Measurements from ENCODE around the gene LSS. TPM values are rescaled to one million over a fixed set of nuclear protein-coding genes. Genes with fewer than 3 reads are reported as not detected.

The LSS gene
- total RNA-seq (2014; rRNA removed; shearing (Covaris generic)) (216 and 237 TPM in 2 replicates), polyA plus RNA-seq (2016; fragmentation: Nextera tagmentation; extraction: Ambion mirVana) (49.3 and 55.0 TPM in 2 replicates)
- long read RNA-seq, full-length matches to known transcripts: 1 of 3 reads
- long read RNA-seq, partial matches to known transcripts: 0 of 3 reads
- long read RNA-seq, other reads (novel, unspliced or antisense): 2 of 3 reads

DNA sequence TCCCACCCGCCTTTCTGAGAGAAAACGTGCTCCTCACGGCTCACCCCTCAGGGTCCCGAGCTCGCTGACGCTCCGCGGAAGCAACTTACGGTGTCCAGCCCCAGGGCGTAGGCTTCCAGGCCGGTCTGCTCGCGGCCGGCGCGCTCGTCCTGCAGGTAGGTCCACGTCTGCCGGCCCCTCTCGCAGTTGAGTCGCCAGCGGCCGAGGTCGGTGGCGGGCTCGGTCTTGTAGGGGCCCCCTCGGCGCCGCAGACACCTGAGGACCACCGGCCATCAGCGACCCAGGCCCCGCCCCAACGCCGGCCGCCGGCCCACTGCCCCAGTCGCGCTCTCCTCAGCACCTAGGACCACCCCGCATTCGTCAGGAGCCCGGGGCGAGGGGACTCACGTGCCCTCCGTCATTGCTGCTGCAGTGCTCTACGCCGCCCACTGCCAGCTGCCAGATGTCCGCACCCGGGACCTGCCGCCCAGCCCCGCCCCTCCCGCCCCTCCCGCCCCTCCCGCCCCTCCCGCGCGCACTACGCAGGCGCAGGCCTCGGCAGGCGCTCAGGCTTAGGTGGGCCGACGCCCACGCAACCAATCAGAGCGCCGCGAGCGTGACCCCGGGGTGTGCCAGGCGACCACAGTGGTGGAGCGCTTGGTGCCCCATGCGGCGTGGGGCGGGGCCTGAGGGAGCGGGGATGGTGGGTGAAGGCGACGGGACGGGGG lies at the start of gene LSS:
Gene LSS (minus strand): TSS at position 430 of the 707 bp plus-strand sequence. CDS start 29 bp downstream, at position 401.
- Mint-ChIP-seq H3K27me3 (ENCODE audit: insufficient read depth, low read depth, poor library complexity) (peaks cover 7% of the 10 kb centered on the region), H3K4me1 (peaks cover 23% of the 10 kb centered on the region), H3K9me3 (peaks cover 58% of the 10 kb centered on the region), H3K27ac (peak within 1 kb of the TSS; percentile 97), H3K36me3 (ENCODE audit: low read depth) (peaks cover 72% of the 10 kb centered on the region), H3K4me3 (peak within 1 kb of the TSS; percentile 85)
- peak; percentile 98 for DNase-seq (ENCODE audit: low spot score)
- H3K9me2 ChIP-seq (ENCODE audit: insufficient read depth): peaks cover 8% of the 10 kb centered on the region; the same call in 1 of the 2 replicates
- H3K4me1 ChIP-seq (ENCODE audit: insufficient read depth): peaks cover 20% of the 10 kb centered on the region
- H3K36me3 ChIP-seq (ENCODE audit: insufficient read depth): peaks cover 33% of the 10 kb centered on the region
- H3K4me3 ChIP-seq: peak within 1 kb of the TSS; percentile 98
- TF ChIP-seq NANOG (IDR thresholded peaks at IDR 0.05; ENCODE audit: borderline replicate concordance) (no peak), CREB1 (CRISPR knock-in tag; IDR thresholded peaks at IDR 0.05; ENCODE audit: low read depth) (peak; percentile 53; the same call in 1 of the 2 replicates), POLR2AphosphoS5 (IDR thresholded peaks at IDR 0.05; ENCODE audit: low read depth) (peak; percentile 73)
- TF ChIP-seq, protein P1, sequence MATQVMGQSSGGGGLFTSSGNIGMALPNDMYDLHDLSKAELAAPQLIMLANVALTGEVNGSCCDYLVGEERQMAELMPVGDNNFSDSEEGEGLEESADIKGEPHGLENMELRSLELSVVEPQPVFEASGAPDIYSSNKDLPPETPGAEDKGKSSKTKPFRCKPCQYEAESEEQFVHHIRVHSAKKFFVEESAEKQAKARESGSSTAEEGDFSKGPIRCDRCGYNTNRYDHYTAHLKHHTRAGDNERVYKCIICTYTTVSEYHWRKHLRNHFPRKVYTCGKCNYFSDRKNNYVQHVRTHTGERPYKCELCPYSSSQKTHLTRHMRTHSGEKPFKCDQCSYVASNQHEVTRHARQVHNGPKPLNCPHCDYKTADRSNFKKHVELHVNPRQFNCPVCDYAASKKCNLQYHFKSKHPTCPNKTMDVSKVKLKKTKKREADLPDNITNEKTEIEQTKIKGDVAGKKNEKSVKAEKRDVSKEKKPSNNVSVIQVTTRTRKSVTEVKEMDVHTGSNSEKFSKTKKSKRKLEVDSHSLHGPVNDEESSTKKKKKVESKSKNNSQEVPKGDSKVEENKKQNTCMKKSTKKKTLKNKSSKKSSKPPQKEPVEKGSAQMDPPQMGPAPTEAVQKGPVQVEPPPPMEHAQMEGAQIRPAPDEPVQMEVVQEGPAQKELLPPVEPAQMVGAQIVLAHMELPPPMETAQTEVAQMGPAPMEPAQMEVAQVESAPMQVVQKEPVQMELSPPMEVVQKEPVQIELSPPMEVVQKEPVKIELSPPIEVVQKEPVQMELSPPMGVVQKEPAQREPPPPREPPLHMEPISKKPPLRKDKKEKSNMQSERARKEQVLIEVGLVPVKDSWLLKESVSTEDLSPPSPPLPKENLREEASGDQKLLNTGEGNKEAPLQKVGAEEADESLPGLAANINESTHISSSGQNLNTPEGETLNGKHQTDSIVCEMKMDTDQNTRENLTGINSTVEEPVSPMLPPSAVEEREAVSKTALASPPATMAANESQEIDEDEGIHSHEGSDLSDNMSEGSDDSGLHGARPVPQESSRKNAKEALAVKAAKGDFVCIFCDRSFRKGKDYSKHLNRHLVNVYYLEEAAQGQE (IDR thresholded peaks at IDR 0.05; ENCODE audit: unreplicated experiment): peak; percentile 7
- peaks cover 13% of the 10 kb centered on the region; the same call in 1 of the 2 replicates for H3F3A ChIP-seq (replicated peaks; ENCODE audit: low read depth)
- ATAC-seq: peak; percentile 85
- peak within 1 kb of the TSS; percentile 79; the same call in 1 of the 2 replicates for H3K27ac ChIP-seq (ENCODE audit: low read depth)
- peaks cover 87% of the 10 kb centered on the region for H3K79me2 ChIP-seq (replicated peaks; ENCODE audit: insufficient read depth)
- peaks cover 26% of the 10 kb centered on the region for H4K20me1 ChIP-seq (replicated peaks; ENCODE audit: insufficient read depth)
- H2AFZ ChIP-seq: peak within 1 kb of the TSS; percentile 59; the same call in 1 of the 2 replicates
- peak within 1 kb of the TSS; percentile 99 for H3K4me2 ChIP-seq
- no peaks in the 10 kb centered on the region for H3K27me3 ChIP-seq (ENCODE audit: insufficient read depth)

DNA sequence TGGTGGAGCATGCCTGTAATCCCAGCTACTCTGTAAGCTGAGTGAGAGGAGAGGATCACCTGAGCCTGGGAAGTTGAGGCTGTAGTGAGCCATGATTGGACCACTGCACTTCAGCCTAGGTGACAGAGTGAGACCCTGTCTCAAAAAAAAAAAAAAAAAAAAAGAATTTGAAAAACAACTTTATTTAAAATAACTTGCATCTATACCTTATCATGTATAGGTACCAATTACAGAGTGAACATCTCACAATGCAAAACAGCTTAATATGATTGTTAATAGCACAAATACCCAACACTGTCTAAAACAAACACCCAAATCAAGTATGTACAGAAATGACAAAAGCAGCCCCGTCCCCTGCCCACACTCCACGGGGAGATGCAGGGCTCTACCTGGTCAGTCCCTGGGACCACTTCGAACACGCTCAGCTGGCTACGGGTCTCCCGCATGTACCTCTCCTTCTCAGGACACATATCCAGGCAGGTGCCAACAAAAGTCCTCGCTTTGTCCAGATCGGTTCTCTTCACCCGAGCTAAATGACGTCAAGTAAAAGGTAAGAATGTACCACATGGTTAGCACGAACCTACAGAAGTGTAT lies 46.3 kb upstream of the LSS start:
- H3F3A ChIP-seq (replicated peaks; ENCODE audit: low read depth): no peaks in the 10 kb centered on the region
- H3K27me3 ChIP-seq (ENCODE audit: insufficient read depth): no peaks in the 10 kb centered on the region
- no peaks in the 10 kb centered on the region for H3K9me2 ChIP-seq (ENCODE audit: insufficient read depth)
- no peak overlapping the region for H2AFZ ChIP-seq
- H3K27me3 Mint-ChIP-seq (ENCODE audit: insufficient read depth, low read depth, poor library complexity): peaks cover 2% of the 10 kb centered on the region
- ATAC-seq (no peak), DNase-seq (ENCODE audit: low spot score) (no peak)
- H3K4me1 Mint-ChIP-seq: no peaks in the 10 kb centered on the region; the same call in 2 of the 3 replicates
- H3K27ac Mint-ChIP-seq: no peak overlapping the region
- H3K27ac ChIP-seq (ENCODE audit: low read depth): no peak overlapping the region
- peaks cover 20% of the 10 kb centered on the region for H4K20me1 ChIP-seq (replicated peaks; ENCODE audit: insufficient read depth)
- peaks cover 73% of the 10 kb centered on the region for H3K36me3 ChIP-seq (ENCODE audit: insufficient read depth)
- no peaks in the 10 kb centered on the region for H3K4me1 ChIP-seq (ENCODE audit: insufficient read depth)
- no peak overlapping the region for H3K4me3 ChIP-seq
- no peak overlapping the region for H3K4me3 Mint-ChIP-seq
- H3K79me2 ChIP-seq (replicated peaks; ENCODE audit: insufficient read depth): no peaks in the 10 kb centered on the region; the same call in 1 of the 2 replicates
- H3K36me3 Mint-ChIP-seq (ENCODE audit: low read depth): peaks cover 72% of the 10 kb centered on the region
- no peaks in the 10 kb centered on the region for H3K9me3 Mint-ChIP-seq
- H3K4me2 ChIP-seq: no peak overlapping the region
- TF ChIP-seq, protein P1 (IDR thresholded peaks at IDR 0.05; ENCODE audit: unreplicated experiment): no peak
- no peak for TF ChIP-seq JUNB (IDR thresholded peaks at IDR 0.05; ENCODE audit: unreplicated experiment)
- no peak for TF ChIP-seq POLR2AphosphoS5 (IDR thresholded peaks at IDR 0.05; ENCODE audit: low read depth)
- no peak for TF ChIP-seq ZNF331 (CRISPR knock-in tag; IDR thresholded peaks at IDR 0.05; ENCODE audit: low read depth)
- TF ChIP-seq EZH2phosphoT487 (IDR thresholded peaks at IDR 0.05; ENCODE audit: unreplicated experiment): no peak
- no peak for TF ChIP-seq EZH2 (IDR thresholded peaks at IDR 0.05; ENCODE audit: low read depth, unreplicated experiment)
- TF ChIP-seq, protein P2, sequence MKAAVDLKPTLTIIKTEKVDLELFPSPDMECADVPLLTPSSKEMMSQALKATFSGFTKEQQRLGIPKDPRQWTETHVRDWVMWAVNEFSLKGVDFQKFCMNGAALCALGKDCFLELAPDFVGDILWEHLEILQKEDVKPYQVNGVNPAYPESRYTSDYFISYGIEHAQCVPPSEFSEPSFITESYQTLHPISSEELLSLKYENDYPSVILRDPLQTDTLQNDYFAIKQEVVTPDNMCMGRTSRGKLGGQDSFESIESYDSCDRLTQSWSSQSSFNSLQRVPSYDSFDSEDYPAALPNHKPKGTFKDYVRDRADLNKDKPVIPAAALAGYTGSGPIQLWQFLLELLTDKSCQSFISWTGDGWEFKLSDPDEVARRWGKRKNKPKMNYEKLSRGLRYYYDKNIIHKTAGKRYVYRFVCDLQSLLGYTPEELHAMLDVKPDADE (IDR thresholded peaks at IDR 0.05): no peak
- TF ChIP-seq, protein P3, sequence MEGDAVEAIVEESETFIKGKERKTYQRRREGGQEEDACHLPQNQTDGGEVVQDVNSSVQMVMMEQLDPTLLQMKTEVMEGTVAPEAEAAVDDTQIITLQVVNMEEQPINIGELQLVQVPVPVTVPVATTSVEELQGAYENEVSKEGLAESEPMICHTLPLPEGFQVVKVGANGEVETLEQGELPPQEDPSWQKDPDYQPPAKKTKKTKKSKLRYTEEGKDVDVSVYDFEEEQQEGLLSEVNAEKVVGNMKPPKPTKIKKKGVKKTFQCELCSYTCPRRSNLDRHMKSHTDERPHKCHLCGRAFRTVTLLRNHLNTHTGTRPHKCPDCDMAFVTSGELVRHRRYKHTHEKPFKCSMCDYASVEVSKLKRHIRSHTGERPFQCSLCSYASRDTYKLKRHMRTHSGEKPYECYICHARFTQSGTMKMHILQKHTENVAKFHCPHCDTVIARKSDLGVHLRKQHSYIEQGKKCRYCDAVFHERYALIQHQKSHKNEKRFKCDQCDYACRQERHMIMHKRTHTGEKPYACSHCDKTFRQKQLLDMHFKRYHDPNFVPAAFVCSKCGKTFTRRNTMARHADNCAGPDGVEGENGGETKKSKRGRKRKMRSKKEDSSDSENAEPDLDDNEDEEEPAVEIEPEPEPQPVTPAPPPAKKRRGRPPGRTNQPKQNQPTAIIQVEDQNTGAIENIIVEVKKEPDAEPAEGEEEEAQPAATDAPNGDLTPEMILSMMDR (conservative IDR thresholded peaks at IDR 0.05; ENCODE audit: low read depth in 2 of 2): no peak
- no peak for TF ChIP-seq CREB1 (CRISPR knock-in tag; IDR thresholded peaks at IDR 0.05; ENCODE audit: low read depth)
- TF ChIP-seq ZNF114 (CRISPR knock-in tag; IDR thresholded peaks at IDR 0.05): no peak
- TF ChIP-seq NANOG (IDR thresholded peaks at IDR 0.05; ENCODE audit: borderline replicate concordance): no peak
